HG03066 (cell line): ENCODE data around the gene RNF208.

Experiments
- ATAC-seq: cut with Tn5 transposase; IDR thresholded peaks from one replicate; pipeline ENCODE4 v1.9.1; 2021; ENCODE audit warnings: low read depth; ENCODE audit not compliant: unreplicated experiment

The RNF208 gene

DNA sequence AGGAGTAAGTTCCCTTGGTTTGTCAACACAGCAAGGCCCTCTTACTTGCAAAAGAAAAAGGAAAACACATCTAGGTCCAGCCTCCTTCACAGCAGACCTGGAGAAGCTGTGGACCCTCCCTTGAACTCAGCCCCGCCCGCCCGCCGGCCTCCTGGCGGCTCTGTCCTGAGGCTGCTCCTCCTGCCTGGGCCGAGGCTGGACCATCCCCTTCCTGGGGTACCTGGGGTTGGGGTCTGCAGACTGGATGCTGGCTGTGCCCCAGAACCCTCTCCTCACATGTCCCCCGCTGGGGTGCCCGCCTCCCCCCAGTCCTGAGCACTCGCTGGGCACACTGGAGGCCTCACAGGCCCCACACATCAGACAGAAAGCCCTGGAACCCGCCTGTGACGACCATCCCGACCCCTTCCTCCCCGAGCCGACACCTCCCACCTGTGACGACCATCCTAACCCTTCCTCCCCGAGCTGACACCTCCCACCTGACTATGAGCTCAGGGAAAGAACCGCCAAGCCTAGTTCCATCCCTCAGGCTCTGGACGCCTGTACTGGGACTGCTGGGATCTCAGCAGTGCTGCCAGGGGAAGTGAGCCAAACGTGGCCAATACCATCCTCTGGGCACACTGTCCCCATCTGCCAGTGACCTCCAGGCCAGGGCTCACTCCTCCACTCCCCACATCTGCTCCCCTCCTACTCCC, 43.0 kb downstream of the RNF208 start:
- no peak for ATAC-seq

DNA sequence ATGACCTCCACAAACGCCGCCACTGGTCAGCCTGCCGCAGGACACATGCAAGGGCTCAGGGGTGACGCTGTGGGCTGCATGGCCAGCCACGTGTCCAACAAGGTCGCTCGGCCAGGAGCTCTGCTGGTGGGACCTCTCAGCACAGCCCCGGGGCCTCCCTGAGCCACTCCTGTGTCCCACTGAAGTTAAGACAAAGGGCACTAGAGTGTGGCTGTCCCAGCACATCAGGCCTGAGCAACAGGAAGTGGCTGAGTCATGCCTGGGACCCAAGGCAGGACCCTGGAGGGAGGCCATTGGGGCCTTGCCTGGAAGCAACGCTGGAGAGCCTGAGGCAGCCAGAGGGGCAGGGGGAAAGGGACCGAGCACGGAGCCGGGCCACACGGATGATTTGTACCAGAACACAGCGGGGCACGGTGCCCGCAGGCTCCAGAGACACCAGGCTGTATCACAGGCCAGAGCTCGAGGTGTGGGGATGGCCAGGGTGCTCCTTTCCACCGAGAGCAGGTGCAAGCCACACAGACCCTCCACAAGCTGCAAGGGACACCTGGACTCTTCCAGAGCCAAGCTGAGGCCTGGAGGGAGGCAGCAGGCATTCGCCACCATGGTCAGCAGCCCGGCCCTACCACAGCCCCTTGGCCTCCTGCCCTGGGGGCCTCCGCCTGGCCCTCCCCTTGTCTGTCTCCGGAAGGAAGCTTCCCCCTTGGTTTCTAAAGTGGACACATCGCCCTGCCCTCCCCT, 43.7 kb downstream of the RNF208 start:
- ATAC-seq, result no peak

DNA sequence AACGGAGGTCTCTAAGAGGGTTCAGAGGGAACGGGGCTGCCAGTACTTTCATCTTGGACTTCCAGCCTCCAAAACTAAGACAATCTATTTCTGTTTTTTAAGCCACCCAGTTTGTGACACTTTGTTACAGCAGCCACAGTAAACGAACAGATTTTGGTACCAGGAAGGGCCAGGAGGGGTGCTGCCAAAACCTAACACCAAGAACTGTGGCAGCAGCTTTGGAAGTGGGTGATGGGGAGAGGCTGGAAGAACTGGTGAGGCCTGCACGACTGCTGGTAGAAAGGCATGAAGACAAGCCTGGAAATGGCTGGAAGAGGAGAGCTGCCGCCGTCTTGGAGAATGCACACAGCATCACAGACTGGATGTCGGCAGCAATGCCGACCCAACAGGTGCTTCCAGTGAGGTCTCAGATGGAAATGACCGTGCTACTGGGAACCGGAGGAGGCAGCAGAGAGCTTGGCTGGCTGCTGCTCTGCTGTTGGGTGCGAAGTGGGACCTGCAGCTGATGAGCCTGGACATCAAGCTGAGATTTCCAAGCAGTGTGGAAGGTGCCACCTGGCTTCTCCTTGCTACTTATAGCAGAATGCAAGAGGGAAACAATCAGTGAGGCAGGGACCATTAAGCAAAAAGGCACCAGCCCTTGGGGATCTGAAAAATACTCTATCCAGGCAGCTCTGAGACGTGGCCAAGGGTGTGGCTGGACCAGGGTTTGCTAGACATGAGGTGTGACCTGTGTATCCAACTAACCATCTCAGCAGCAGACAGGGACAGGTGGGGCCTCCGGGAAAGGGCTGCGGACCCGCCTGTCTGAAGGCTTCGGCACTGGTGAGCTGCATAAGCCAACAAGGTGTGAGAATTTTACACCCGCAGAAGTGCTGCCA, 45.5 kb downstream of the RNF208 start:
- no peak for ATAC-seq

DNA sequence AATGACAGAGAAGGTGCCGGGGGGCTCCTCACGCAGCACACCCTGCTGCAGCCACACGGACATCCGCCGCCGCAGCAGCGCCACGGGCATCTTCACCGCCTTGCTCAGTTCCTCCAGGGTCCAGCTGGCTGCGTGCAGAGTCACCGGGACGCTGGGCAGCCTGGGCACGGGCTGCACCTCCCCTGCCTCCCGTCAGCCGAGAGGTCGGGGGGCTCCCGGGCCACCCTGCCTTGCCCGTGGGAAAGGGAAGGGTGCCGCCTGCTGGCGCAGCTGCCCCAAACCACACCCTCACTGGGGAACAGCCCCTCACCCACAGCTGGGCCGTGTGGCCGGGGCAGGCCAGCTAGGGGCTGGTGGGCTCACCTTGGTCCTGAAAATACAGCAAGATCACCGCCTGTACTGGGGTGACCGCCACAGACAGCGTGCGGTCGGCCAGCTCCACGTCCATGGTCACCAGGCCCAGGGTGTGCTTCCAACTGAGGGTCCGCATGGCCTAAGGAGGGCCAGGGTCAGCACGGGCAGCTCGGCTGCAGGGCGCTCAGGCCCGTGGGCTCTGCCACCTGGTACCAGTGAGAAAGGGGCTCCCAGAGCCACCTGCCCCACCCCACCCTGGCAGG, 46.6 kb downstream of the RNF208 start:
- no peak for ATAC-seq

DNA sequence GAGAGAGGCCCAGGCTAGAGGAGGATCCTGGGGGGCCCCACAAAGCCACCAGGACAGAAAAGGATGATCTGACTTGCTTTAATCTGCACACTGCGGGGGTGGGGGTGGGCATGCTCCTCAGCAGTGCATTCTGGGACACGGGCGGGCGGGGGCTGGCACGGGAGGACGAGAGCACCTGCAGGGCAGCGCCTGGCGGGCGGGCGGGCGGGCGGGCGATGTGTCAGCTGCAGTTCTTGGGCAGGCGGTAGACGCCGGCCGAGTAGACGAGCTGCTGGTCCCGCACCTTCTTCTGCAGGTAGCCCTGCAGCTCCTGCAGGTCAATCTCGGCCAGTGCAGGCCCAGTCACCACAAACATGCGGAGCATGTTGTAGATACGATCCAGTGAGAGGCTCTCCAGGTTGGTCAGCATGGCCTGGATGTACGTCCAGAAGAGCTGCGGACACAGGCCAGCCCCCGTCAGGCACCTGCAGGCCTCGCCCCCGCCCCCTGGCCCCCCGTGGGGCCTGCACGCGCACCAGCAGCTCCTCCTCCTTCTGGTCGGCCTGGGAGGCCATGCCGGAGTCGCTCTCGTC, 47.2 kb downstream of the RNF208 start:
- ATAC-seq, result no peak

DNA sequence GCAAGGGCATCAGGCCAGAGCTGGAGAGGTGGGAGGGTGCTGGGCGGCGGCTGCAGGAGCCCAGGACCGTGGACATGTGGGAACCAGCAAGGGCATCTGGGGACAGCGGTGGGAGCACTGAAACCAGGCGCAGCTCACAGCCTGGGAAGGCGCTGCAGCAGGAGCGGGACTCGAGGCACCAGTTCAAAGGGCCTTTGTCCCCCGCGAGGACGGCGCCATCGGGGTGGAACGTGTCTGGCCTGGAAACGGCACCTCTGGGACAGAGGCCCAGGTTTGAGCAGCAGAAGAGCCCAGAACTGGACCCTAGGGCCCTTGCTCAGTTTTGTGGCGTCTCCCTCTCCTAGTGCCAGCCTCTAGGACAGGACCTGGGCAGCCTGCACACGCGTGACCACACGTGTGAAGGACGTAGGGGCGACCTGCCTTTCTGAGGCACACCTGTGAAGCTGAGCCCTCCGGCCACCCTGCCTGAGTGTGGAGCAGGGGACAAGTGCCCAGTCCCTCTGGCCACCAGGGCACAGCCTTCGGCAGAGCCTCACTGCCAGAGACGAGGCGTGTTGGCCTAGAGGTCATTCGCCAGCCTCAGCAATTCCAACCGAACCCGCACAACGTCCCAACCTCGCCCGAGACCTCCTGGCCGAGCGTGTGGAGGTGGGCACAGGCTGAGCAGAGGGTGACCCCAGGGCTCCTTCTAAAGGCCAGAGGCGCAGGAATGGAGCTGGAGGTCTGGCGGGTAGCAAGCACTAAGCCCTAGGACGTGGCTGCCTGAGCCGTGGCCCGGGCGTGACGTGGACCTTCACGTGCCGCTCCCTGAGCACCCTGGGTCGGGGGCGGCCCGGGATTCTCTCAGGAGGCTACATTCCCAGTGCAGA, 48.0 kb downstream of the RNF208 start:
- ATAC-seq, result no peak

DNA sequence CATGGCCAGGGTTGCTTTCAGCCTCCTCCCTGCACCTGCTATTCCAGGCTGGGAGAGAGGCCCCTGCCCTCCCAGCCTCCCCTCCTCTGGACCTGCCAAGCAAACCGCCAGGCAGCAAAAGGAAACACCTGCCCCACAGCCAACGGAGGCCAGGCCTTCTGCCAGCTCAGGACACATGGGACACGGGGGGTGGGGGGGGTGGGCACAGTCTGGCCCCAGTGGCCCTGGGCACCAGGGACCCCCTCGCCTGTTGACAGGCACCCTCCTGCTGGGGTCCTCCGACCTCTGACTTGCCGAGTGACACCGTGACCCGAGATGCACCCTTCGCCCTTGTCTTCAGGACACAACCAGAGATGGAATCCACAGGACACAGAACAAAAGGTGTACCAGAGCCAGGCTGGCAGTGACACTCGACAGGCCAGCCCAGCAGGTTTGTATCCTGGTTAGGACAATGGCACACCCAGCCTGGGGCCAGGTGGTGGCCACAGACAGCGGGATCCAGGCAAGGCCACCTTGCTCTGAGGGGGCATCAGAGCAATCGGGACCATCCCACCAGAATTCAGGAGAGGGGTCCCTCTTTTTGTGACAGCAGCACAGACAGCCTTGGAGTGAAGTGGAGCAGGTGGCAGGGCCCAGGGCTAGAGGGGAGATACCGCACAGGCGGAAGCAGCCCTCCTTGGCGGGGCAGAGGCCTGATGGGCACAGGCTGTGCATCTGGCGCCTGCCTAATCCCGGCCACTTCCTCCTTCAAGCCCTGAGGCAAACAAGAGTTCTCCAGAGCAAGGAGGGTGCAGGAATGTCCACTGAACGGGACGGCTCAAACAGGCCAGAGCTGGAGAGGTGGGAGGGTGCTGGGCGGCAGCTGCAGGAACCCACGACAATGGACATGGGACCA, 48.9 kb downstream of the RNF208 start:
- no peak for ATAC-seq

DNA sequence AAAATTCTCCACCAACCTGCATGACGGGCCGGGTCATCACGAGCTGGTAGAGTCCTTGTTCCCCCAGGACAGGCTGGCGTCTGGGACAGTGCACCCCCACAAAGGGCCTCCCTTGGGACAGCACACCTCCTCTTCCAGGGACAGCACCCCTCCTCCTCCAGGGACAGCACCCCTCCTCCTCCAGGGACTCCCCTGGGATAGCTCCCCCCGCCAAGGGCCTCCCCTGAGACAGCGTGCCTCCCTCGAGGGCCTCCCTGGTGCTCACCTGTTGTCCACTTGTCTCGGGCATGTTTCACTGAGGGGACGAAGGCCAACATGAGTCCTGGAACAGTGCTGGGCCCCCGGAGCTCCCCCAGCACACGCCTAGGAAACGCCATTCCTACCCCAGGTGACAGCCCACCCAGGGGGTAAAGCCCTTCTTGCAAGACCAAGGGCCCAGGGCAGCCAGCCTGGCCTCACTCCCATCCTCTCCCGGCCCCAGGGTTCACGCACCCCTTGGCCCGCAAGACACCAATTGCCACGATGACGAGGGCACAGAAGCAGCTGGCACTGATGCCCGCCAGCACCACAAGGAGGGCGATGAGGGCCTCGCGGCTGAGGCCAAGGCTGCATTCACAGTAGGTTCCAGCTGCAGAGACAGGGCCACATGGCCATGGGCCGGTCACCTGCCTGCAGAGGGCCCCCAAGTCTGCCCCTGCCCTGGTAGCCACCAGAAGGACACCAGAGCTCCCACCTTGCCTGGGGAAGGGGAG, 50.7 kb downstream of the RNF208 start:
- no peak for ATAC-seq

DNA sequence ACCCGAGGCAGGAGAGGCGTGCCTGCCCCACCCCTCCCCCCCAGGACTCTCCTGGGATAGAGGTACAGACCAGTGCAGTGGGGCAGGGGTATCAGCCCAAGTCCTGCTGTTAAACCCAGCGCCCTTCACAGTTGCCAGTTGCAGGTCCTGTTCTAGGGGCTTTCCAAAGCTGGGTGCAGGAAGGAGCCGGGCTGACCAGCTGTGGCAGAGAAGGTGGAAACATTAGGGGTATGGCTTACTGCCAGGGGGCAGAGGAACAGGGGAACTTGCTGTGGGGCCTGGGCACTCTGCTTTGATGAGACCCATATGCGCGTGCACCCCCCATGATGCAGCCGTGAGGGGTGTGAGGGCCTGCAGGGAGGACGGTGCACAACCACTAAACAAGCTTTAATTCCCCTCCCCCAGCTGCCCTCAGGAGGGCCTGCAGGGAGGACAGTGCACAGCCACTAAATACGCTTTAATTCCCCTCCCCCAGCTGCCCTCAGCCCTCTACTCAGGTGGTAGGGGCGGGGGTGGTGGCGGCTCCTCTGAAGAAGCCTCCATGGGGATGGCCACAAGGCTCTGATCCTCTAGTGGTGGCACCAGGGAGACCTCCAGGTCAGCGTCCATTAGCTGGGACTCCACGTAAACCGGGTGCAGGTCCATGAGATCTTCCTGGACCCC, 51.4 kb downstream of the RNF208 start:
- no peak for ATAC-seq
